Measurements from ENCODE around the gene EN1. TPM values are rescaled to one million over a fixed set of nuclear protein-coding genes. Genes with fewer than 3 reads are reported as not detected.

The EN1 gene
- total RNA-seq, 2 donors from 2014 or later: not detected

DNA sequence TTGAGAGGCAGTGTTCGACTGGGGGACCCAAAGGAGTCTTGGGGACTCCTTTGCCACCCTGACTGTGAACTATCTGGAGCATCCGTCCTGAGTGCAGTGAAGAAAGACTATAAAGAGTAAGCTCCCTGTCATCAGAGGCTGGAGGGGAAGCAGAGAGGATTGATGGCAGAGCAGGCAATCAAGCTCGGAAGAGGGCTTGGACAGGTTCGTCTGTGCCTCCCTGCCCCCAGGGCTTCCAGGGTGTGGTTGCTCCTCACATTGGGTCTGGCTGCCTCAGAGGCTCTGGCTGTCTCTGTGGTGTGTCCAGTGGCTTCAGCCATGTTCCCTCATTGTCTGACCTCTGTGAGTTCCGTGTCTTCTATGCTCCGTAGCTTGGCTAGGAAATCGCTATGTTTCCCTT, 13.8 kb upstream of the EN1 start:
- Mint-ChIP-seq H3K27me3 (ENCODE audit: low read depth) (peaks cover 63% of the 10 kb centered on the region), H3K4me1 (ENCODE audit: low read depth) (peaks cover 13% of the 10 kb centered on the region), H3K9me3 (no peaks in the 10 kb centered on the region), H3K27ac (no peak overlapping the region), H3K4me3 (no peak overlapping the region), H3K36me3 (ENCODE audit: insufficient read depth in 2 of 2) (no peaks in the 10 kb centered on the region)
- ATAC-seq (replicated peaks in 1 of 2) (no peak), DNase-seq (no peak)

DNA sequence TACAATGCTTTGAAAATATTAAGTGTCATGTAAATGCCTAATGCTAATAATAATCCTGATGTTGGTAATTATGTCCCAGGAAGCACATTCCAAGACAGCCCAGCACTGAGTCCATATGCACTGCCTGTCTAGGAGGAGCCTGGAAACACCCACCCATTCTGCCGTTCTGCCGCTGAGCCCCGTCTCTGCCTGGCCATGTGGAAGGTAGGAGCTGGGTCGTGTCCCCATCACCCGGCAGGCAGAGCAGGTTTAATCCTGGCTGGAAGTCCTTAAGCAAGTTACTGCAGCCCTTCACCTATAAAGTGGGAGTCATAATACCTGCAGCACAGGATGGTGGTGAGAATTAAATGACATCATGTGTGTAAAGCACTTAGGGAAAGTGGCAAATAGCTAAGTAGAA, 13.1 kb upstream of the EN1 start:
- ATAC-seq (replicated peaks in 1 of 2) (no peak), DNase-seq (no peak)
- Mint-ChIP-seq H3K36me3 (ENCODE audit: insufficient read depth in 2 of 2) (no peaks in the 10 kb centered on the region), H3K27ac (no peak overlapping the region), H3K4me3 (no peak overlapping the region), H3K27me3 (ENCODE audit: low read depth) (peaks cover 69% of the 10 kb centered on the region), H3K4me1 (ENCODE audit: low read depth) (peaks cover 17% of the 10 kb centered on the region), H3K9me3 (no peaks in the 10 kb centered on the region)

DNA sequence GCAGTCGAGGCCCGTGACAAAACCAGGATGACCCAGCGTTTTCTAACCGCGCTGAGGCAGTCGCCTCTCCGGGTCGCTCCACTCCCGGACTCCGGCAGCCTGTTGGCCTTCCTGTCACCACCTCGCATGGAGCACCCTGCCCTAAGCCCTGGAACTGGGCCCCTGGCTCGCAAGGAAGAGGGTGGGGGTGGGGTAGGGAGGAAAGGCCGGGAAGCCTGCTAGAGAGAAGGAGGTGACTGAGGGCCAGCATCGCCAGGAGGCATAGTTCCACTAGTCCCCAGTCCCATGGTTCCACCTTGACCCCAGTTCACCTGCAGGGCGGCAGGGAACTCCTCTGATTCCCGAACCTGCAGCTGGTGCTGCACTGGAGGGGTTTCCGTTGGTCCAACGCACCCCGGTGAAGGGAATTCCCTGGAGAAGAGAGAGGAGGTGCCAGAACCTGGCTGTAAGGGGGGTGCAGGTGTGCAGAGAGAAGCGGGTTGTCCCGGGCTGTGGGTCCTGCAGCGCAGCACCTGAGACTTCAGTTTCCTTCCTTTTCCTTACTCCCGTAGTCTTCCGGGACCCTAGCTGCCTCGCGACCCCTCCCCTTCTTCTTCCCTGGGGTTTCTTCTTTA, 11.8 kb upstream of the EN1 start:
- Mint-ChIP-seq H3K27me3 (ENCODE audit: low read depth) (peaks cover 73% of the 10 kb centered on the region), H3K4me3 (no peak overlapping the region), H3K9me3 (no peaks in the 10 kb centered on the region), H3K4me1 (ENCODE audit: low read depth) (peaks cover 18% of the 10 kb centered on the region), H3K36me3 (ENCODE audit: insufficient read depth in 2 of 2) (no peaks in the 10 kb centered on the region), H3K27ac (no peak overlapping the region)
- ATAC-seq (replicated peaks in 1 of 2) (no peak), DNase-seq (no peak)

DNA sequence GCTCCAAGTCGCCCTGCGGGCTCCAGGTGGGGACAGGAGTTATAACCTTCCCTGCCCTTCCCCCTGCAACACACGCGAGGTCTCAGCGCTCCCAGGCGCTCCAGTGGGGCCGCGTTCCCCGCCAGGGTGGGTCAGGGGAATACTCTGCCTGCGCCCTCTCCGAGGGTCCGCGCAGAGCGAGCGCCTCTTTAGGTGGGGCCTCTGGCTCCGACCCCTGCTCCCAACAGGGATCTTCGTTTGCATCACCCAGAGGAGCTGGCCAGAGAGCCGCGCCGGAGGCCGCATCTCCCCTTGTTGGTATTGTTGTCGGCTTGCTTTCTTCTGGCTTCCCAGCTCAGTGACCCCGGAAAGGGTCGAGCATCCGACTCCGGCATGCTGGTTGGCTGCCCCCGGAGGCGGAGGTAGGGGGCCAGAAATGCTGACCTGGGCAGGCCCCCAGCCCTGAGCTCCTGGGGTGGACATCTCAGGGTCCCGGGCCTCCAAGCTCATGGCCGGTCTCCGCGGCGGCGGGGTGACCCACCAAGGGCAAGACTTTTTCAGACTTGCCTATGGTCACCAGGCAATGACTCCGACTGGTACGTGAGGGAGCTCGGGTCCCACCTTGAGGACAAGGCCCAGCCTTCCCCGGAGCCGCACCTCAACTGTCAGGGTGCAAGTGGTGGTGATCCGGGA, 11.2 kb upstream of the EN1 start:
- H3K9me3 Mint-ChIP-seq: no peaks in the 10 kb centered on the region
- H3K27ac Mint-ChIP-seq: no peak overlapping the region
- DNase-seq: no peak
- H3K27me3 Mint-ChIP-seq (ENCODE audit: low read depth): peaks cover 79% of the 10 kb centered on the region
- ATAC-seq (replicated peaks in 1 of 2): no peak
- peaks cover 24% of the 10 kb centered on the region for H3K4me1 Mint-ChIP-seq (ENCODE audit: low read depth)
- no peaks in the 10 kb centered on the region for H3K36me3 Mint-ChIP-seq (ENCODE audit: insufficient read depth in 2 of 2)
- H3K4me3 Mint-ChIP-seq: no peak overlapping the region

- H3K4me1 Mint-ChIP-seq (ENCODE audit: low read depth): peaks cover 32% of the 10 kb centered on the region
- H3K4me3 Mint-ChIP-seq: peak overlapping the region; percentile 23 to 56
- no peak for ATAC-seq (replicated peaks in 1 of 2)
- no peak overlapping the region for H3K27ac Mint-ChIP-seq
- H3K9me3 Mint-ChIP-seq: no peaks in the 10 kb centered on the region
- peaks cover 81% of the 10 kb centered on the region for H3K27me3 Mint-ChIP-seq (ENCODE audit: low read depth)
- no peaks in the 10 kb centered on the region for H3K36me3 Mint-ChIP-seq (ENCODE audit: insufficient read depth in 2 of 2)
- no peak for DNase-seq
These were observed 10.4 kb upstream of the EN1 start for GRCh38 chr2:118857677-118858484.

GRCh38 chr2:118856978-118857676, 9.7 kb upstream of the EN1 start:
- H3K36me3 Mint-ChIP-seq (ENCODE audit: insufficient read depth in 2 of 2): no peaks in the 10 kb centered on the region
- peaks cover 80% of the 10 kb centered on the region for H3K27me3 Mint-ChIP-seq (ENCODE audit: low read depth)
- no peak overlapping the region for H3K4me3 Mint-ChIP-seq
- H3K9me3 Mint-ChIP-seq: no peaks in the 10 kb centered on the region
- peaks cover 34% of the 10 kb centered on the region for H3K4me1 Mint-ChIP-seq (ENCODE audit: low read depth)
- ATAC-seq (replicated peaks in 1 of 2) (no peak), DNase-seq (no peak)
- no peak overlapping the region for H3K27ac Mint-ChIP-seq

GRCh38 chr2:118856330-118856977, 9.0 kb upstream of the EN1 start:
- H3K27me3 Mint-ChIP-seq (ENCODE audit: low read depth): peaks cover 80% of the 10 kb centered on the region
- DNase-seq: no peak
- peaks cover 34% of the 10 kb centered on the region for H3K4me1 Mint-ChIP-seq (ENCODE audit: low read depth)
- peak overlapping the region; percentile 73 to 81 for H3K4me3 Mint-ChIP-seq
- H3K36me3 Mint-ChIP-seq (ENCODE audit: insufficient read depth in 2 of 2): no peaks in the 10 kb centered on the region
- no peak for ATAC-seq (replicated peaks in 1 of 2)
- H3K9me3 Mint-ChIP-seq: no peaks in the 10 kb centered on the region
- peak overlapping the region; percentile 48 for H3K27ac Mint-ChIP-seq

- Mint-ChIP-seq H3K4me3 (peak overlapping the region; percentile 73 to 81), H3K27me3 (ENCODE audit: low read depth) (peaks cover 80% of the 10 kb centered on the region), H3K27ac (peak overlapping the region; percentile 68), H3K9me3 (no peaks in the 10 kb centered on the region), H3K4me1 (ENCODE audit: low read depth) (peaks cover 34% of the 10 kb centered on the region), H3K36me3 (ENCODE audit: insufficient read depth in 2 of 2) (no peaks in the 10 kb centered on the region)
- peak; percentile 87 to 92 for DNase-seq
- ATAC-seq (replicated peaks in 1 of 2): peak; percentile 89
These were observed 8.2 kb upstream of the EN1 start for GRCh38 chr2:118855451-118856279.

DNA sequence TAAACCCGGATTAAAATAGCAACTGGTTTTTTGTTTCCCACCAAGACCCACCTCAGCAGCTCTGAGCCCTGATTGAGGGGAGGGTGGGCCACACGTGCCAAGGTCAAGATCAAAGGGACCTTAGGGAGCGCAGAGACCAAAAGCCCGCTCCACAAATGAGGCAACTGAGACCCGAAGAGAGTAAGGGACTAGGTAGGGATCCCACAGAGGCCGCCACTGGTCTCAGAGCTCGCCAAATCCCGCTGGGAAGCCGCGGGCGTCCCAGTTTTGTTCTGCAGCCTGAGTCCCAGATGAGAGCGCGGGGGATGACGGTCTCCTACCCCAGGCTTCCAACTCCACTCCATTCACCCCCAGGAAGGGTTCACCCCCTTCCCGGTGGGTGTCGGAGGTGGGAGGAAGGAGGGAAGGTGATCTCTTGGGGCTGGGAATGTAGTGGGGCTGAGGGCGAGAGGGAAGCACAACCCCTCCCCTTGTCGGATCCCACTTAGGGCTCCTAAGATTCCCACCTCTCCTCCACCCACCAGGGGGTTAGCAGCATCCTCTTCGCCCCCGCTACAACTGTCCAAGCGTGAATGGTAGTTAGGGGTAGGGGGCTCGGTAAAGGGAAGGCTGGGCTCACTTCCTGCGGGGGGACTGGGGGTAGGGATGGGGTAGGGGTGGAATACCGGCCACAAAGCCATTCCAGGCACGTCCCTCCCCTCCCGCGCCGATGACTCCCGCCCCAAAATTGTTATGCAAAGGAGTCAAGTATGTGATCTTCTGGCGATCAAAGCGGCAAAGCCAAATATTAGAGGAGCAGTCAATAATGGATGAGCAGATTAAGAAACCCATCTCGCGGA, 7.3 kb upstream of the EN1 start:
- H3K27me3 Mint-ChIP-seq (ENCODE audit: low read depth): peaks cover 80% of the 10 kb centered on the region
- H3K4me1 Mint-ChIP-seq (ENCODE audit: low read depth): peaks cover 34% of the 10 kb centered on the region
- DNase-seq: no peak
- ATAC-seq (replicated peaks in 1 of 2): no peak
- no peaks in the 10 kb centered on the region for H3K9me3 Mint-ChIP-seq
- peak overlapping the region; percentile 73 to 81 for H3K4me3 Mint-ChIP-seq
- H3K36me3 Mint-ChIP-seq (ENCODE audit: insufficient read depth in 2 of 2): no peaks in the 10 kb centered on the region
- H3K27ac Mint-ChIP-seq: no peak overlapping the region

GRCh38 chr2:118853651-118854291, 6.3 kb upstream of the EN1 start:
- Mint-ChIP-seq H3K4me1 (ENCODE audit: low read depth) (peaks cover 38% of the 10 kb centered on the region), H3K36me3 (ENCODE audit: insufficient read depth in 2 of 2) (no peaks in the 10 kb centered on the region), H3K9me3 (no peaks in the 10 kb centered on the region), H3K27me3 (ENCODE audit: low read depth) (peaks cover 81% of the 10 kb centered on the region), H3K4me3 (peak overlapping the region in 1 of 2 donors; percentile 34), H3K27ac (no peak overlapping the region)
- no peak for DNase-seq
- no peak for ATAC-seq (replicated peaks in 1 of 2)

DNA sequence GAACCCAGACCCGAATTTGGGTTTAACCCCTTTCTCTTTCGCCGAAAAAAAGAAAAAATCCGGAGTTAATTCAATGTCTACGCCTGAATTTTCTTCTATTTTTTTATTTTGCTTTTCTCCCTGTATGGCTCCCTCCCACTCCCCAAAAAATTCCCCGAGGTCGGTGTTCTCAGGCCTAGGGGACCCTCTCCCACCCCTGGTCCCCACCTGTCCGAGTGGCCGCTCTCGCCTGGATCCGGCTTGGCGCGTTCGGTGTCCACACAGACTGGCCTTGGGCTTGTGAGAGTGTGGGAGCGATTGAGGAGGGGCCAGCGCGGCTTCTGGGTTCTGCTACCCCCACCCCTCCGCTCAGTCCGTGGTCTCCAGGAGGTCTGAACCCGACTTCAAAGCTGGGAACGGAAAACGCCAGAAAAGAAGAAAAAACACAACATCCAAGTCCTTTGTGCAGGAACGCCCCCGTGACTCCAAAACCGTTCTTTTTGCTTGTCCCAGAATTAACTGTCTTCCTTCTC, 5.7 kb upstream of the EN1 start:
- Mint-ChIP-seq H3K4me1 (ENCODE audit: low read depth) (peaks cover 42% of the 10 kb centered on the region), H3K27ac (peak overlapping the region; percentile 19), H3K4me3 (peak overlapping the region in 1 of 2 donors; percentile 34), H3K36me3 (ENCODE audit: insufficient read depth in 2 of 2) (no peaks in the 10 kb centered on the region), H3K27me3 (ENCODE audit: low read depth) (peaks cover 86% of the 10 kb centered on the region), H3K9me3 (no peaks in the 10 kb centered on the region)
- no peak for DNase-seq
- ATAC-seq (replicated peaks in 1 of 2): no peak

All from activated T-cell treated with anti-CD3 and anti-CD28 coated beads, Interleukin-2, amount 50 U/mL, for 72 hours (primary cell).